HG03060 (cell line): ENCODE data around the gene GPR137.

ENCODE experiments used
- ATAC-seq: cut with Tn5 transposase; IDR thresholded peaks from one replicate; pipeline ENCODE4 v1.9.1; 2021; ENCODE audit warnings: low read depth, moderate number of reproducible peaks; ENCODE audit not compliant: unreplicated experiment

GPR137 gene

DNA sequence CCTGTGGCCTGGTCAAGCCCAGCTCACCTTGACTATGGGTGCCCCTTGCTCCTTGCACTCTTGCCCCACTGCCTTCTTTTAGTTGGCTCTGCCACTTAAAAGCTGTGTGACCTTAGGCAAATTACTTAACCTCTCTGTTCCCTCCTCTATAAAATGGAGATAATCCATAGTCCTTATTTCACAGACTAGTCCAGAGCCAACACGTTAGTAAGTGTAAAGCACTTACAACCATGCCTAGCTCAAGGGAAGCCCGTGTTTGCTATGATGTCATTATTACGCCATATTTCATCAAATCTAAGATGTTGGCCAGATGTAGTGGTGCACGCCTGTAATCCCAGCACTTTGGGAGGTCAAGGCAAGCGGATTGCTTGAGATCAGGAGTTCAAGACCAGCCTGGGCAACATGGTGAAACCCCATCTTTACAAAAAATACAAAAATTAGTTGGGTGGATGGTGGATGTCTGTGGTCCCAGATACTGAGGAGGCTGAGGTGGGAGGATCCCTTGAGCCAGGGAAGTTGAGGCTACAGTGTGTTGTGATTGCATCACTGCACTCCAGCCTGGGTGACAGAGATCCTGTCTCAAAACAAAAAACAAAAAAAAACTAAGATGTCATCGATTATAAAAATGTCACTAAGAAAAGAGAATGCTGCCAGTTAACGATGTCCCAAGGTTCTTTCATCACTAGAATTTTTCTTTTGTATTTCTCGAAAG lies 52.0 kb downstream of the GPR137 start:
- no peak for ATAC-seq

DNA sequence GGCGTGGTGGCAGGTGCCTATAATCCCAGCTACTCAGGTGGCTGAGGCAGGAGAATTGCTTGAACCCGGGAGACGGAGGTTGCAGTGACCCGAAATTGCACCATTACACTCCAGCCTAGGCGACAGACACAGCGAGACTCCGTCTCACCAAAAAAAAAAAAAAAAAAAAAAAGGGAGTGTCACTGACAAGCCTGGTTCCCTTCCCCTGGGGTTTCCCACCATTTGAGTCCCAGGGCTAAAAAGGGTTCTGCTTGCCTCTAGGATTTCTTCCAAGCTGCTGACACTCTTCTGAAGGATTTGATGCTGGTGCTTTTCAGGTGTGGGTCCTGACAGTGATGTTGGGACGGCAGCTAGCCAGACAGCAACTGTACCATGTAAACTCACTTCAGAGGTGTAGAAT lies 53.1 kb downstream of the GPR137 start:
- no peak for ATAC-seq
